ENCODE measurements around the gene MYO18B.

GRCh38 chr22:25806579-25806978 lies 64.6 kb downstream of the MYO18B start:
- TF ChIP-seq CTCF (IDR thresholded peaks at IDR 0.05 in 2 of 3, conservative IDR thresholded peaks at IDR 0.05 in 1 of 3; ENCODE audit: borderline replicate concordance in 1 of 3, insufficient read depth in 1 of 3, low read depth in 2 of 3, low read length in 2 of 3) (no peak), POLR2AphosphoS5 (IDR thresholded peaks at IDR 0.05; ENCODE audit: low read depth, low read length) (no peak), MAX (IDR thresholded peaks at IDR 0.05) (no peak), ZFX (IDR thresholded peaks at IDR 0.05) (no peak), EZH2 (IDR thresholded peaks at IDR 0.05) (no peak), POLR2A (IDR thresholded peaks at IDR 0.05; ENCODE audit: borderline replicate concordance, extremely low read depth, insufficient read depth, insufficient read length) (no peak), ZNF274 (IDR thresholded peaks at IDR 0.05; ENCODE audit: low read depth, low read length) (no peak), SIN3A (IDR thresholded peaks at IDR 0.05; ENCODE audit: low read depth) (no peak), YY1 (IDR thresholded peaks at IDR 0.05; ENCODE audit: extremely low read depth, insufficient replicate concordance, low read depth, low read length) (no peak), SP1 (IDR thresholded peaks at IDR 0.05; ENCODE audit: low read depth) (no peak), SRF (IDR thresholded peaks at IDR 0.05; ENCODE audit: low read depth) (no peak), TCF7L2 (IDR thresholded peaks at IDR 0.05; ENCODE audit: borderline replicate concordance, extremely low read depth, insufficient read depth, insufficient read length) (no peak), ZBTB33 (IDR thresholded peaks at IDR 0.05; ENCODE audit: extremely low read depth, insufficient replicate concordance, low read length) (no peak)
